ENCODE measurements around the gene TESK2. TPM values are rescaled to one million over a fixed set of nuclear protein-coding genes. Genes with fewer than 3 reads are reported as not detected.
"Not testable (repeated sequence)": the region's sequence is repeated elsewhere in the genome, so short reads cannot be mapped to it uniquely, and the experiment has no call there.

Gene TESK2
- total RNA-seq, 1 donor from 2014 or later: 1.9 TPM

GRCh38 chr1:45526135-45526644 lies 35.2 kb upstream of the TESK2 start:
- peaks cover 3% of the 10 kb centered on the region for H3K27me3 Mint-ChIP-seq (ENCODE audit: low read depth)
- H3K36me3 Mint-ChIP-seq (ENCODE audit: low read depth): no peaks in the 10 kb centered on the region
- H3K27ac Mint-ChIP-seq (ENCODE audit: unreplicated experiment): no peak overlapping the region
- H3K9me3 Mint-ChIP-seq: no peaks in the 10 kb centered on the region
- TF ChIP-seq CTCF (conservative IDR thresholded peaks at IDR 0.05): no peak
- DNase-seq (ENCODE audit: low read depth, low spot score): no peak
- H3K4me1 Mint-ChIP-seq: peaks cover 30% of the 10 kb centered on the region
- H3K4me3 Mint-ChIP-seq: no peak overlapping the region

DNA sequence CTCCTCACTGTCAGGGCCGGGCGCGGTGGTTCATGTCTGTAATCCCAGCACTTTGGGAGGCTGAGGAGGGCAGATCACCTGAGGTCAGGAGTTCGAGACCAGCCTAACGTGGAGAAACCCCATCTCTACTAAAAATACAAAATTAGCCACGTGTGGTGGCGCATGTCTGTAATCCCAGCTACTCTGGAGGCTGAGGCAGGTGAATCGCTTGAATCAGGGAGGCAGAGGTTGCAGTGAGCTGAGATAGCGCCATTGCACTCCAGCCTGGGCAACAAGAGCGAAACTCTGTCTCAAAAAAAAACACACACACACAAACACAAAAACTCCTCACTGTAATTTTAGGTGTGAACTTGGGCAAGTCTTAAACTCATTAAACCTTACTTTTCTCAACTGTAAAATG lies 33.0 kb upstream of the TESK2 start:
- H3K9me3 Mint-ChIP-seq; H3K36me3 Mint-ChIP-seq (ENCODE audit: low read depth); DNase-seq (ENCODE audit: low read depth, low spot score); H3K27ac Mint-ChIP-seq (ENCODE audit: unreplicated experiment); H3K27me3 Mint-ChIP-seq (ENCODE audit: low read depth): not testable (repeated sequence)
- Mint-ChIP-seq H3K4me1 (peaks cover 36% of the 10 kb centered on the region), H3K4me3 (peak overlapping the region; percentile 38)

GRCh38 chr1:45523516-45523915 lies 32.6 kb upstream of the TESK2 start:
- H3K27ac Mint-ChIP-seq (ENCODE audit: unreplicated experiment); H3K27me3 Mint-ChIP-seq (ENCODE audit: low read depth); DNase-seq (ENCODE audit: low read depth, low spot score); H3K9me3 Mint-ChIP-seq; H3K36me3 Mint-ChIP-seq (ENCODE audit: low read depth): not testable (repeated sequence)
- Mint-ChIP-seq H3K4me1 (peaks cover 41% of the 10 kb centered on the region), H3K4me3 (peak overlapping the region; percentile 91)

- DNase-seq (ENCODE audit: low read depth, low spot score): no peak
- no peaks in the 10 kb centered on the region for H3K9me3 Mint-ChIP-seq
These were observed 31.6 kb upstream of the TESK2 start for GRCh38 chr1:45522324-45523104.

GRCh38 chr1:45521413-45522323 lies 30.7 kb upstream of the TESK2 start, which contains the start of gene PRDX1:
PRDX1 (minus strand) TSS chr1:45521884; CDS start chr1:45519043, 2,841 bp downstream.
- no peaks in the 10 kb centered on the region for H3K36me3 Mint-ChIP-seq (ENCODE audit: low read depth)
- H3K27ac Mint-ChIP-seq (ENCODE audit: unreplicated experiment): peak within 1 kb of the TSS; percentile 93
- peaks cover 38% of the 10 kb centered on the region for H3K4me1 Mint-ChIP-seq
- DNase-seq (ENCODE audit: low read depth, low spot score): peak; percentile 99
- H3K9me3 Mint-ChIP-seq: no peaks in the 10 kb centered on the region
- TF ChIP-seq CTCF (conservative IDR thresholded peaks at IDR 0.05): peak; percentile 27
- peaks cover 3% of the 10 kb centered on the region for H3K27me3 Mint-ChIP-seq (ENCODE audit: low read depth)
- H3K4me3 Mint-ChIP-seq: peak within 1 kb of the TSS; percentile 91

More at GRCh38 chr1:45522324-45523104, 31.6 kb upstream of the TESK2 start:
- TF ChIP-seq CTCF (conservative IDR thresholded peaks at IDR 0.05): peak; percentile 2
- H3K36me3 Mint-ChIP-seq (ENCODE audit: low read depth): no peaks in the 10 kb centered on the region
- peak overlapping the region; percentile 91 for H3K4me3 Mint-ChIP-seq
- H3K4me1 Mint-ChIP-seq: peaks cover 38% of the 10 kb centered on the region
- H3K27me3 Mint-ChIP-seq (ENCODE audit: low read depth): peaks cover 3% of the 10 kb centered on the region
- peak overlapping the region; percentile 93 for H3K27ac Mint-ChIP-seq (ENCODE audit: unreplicated experiment)

- H3K27ac Mint-ChIP-seq (ENCODE audit: unreplicated experiment); DNase-seq (ENCODE audit: low read depth, low spot score); H3K27me3 Mint-ChIP-seq (ENCODE audit: low read depth); H3K36me3 Mint-ChIP-seq (ENCODE audit: low read depth); H3K9me3 Mint-ChIP-seq: not testable (repeated sequence)
- Mint-ChIP-seq H3K4me3 (peak overlapping the region; percentile 91), H3K4me1 (peaks cover 32% of the 10 kb centered on the region)
These were observed 28.8 kb upstream of the TESK2 start for GRCh38 chr1:45519774-45520173.
